Activated CD4-positive, alpha-beta T cell treated with anti-CD3 and anti-CD28 coated beads, Interleukin-2, amount 50 U/mL, for 16 hours (primary cell): ENCODE measurements around the gene PLXNA1.

ENCODE experiments used
- DNase-seq: peaks from one replicate; pipeline ENCODE4 v3.0.0-alpha.2; 2020

PLXNA1 gene

DNA sequence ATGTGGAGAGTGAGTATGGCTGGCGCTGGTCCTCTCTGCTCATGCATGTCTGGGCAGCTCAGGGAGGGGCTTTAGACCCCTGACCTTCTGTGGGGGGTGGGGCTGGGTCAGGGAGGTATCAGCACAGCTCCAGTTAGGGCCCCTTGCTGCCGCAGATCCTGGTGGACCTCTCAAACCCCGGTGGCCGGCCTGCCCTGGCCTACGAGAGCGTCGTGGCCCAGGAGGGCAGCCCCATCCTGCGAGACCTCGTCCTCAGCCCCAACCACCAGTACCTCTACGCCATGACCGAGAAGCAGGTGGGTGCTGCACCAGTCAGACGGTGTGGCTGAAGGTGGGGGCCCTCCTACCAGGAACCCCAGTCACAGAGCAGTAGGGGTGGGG, 20.2 kb downstream of the PLXNA1 start:
- DNase-seq, result no peak

DNA sequence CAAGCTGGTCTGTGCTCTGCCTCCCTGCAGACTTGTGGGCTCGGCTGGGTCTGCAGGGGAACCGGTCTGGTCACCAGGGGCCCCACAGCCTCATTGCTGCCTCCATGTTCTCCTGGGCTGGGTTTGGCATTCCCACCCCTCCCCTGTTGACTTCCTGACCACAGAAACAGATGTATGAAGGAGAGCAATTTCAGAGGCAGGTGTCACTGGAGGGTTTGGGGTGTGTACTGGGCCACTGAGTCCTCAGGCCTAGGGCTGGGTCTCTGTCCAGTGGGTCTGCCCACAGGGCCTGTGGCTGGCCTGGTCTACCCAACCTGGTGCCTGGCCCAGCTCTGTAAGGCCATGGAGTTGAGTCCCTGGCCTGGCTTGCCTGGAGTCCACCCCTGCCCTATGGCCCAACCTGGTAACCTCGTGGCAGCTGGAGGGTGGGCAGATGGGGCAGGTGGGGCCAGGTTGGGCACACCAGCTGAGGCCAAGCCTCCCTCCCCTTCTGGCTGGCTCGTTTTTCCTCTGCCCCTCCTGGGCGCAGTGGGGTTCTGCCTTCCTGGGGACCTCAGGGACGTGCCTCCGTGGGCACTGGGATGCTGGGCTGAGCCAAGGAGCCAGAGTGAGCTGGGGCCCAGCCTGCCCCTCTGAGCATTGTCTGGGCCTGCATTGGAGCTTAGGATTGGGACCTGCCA, 20.8 kb downstream of the PLXNA1 start:
- DNase-seq, result no peak

DNA sequence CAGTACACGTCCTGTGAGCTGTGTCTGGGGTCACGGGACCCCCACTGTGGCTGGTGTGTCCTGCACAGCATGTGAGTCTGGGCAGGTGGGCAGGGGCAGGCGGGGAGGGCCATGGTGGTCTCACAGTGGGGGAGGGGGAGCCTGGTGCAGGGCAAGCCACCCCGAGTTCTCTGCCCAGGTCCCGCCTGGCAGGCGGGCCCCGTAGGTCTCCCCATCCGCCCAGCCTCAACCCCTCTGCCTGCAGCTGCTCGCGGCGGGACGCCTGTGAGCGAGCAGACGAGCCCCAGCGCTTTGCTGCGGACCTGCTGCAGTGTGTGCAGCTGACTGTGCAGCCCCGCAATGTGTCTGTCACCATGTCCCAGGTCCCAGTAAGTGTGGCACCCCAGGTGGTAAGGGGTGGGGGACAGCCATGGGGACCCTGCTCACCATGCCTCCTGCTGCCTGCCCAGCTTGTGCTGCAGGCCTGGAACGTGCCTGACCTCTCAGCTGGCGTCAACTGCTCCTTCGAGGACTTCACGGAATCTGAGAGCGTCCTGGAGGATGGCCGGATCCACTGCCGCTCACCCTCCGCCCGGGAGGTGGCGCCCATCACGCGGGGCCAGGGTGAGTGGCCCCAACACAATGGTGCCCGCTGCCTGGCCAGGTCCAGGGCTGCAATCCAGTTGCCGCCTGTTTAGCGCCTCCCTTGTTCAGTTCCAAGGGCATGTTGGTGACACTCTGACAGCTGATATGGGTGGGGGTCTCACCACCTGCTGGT, 21.9 kb downstream of the PLXNA1 start:
- DNase-seq, result no peak

DNA sequence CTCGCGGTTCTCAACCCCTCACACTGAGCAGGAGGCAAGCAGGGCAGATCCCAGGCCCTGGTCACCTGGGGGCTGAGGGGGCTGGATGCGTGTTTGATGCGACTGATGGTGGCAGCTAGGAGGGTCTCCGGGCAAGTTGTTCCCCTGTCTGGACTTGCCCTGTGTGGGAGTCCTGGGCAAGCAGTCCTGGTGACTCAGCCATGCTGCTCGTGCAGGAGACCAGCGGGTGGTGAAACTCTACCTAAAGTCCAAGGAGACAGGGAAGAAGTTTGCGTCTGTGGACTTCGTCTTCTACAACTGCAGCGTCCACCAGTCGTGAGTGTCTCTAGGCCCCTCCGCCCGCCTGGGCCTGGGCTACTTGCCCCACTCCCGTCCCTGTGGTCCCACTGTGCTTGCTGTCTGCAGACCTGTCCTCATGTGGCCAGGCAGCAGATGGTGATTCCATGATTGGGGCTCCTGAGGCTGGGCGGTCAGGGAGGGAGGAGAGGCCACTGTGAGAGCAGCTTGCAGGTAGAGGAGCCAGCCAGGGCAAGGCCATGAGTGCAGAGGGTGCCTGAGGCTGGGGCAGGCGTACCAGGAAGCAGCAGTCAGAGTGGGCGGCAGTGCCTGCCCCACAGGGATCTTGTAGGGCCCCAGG, 23.1 kb downstream of the PLXNA1 start:
- no peak for DNase-seq

DNA sequence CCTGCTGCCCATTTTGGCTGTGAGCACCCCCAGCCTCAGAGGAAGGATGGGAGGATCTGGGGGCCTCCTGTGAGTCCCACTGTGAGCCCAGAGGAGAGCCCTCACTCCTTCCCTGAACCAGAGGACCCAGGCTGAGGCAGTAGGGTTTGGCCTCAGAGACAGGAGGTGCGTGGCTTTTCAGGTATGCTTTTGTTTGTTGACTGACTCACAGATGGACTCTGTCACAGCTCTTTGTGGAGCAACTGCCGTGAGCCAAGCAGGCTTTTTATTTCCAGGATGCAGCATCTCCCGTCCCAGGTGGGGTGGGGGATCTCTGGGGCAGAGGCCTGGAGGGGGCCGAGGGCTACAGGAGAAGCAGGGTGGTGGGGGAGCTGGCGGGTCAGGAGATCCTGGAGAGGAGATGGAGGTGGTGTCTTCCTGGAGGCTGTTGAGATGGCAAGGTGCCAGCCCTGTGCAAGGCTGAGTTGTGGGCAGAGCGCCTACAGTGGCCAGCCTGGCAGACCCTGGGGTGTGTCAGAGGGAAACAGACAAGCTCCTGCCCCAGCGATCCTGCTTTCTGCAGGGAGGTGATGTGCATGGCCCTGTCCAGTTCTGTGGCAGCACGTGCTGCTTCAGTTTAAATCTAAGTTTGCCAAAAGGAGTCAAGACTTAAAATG, 24.0 kb downstream of the PLXNA1 start:
- no peak for DNase-seq

DNA sequence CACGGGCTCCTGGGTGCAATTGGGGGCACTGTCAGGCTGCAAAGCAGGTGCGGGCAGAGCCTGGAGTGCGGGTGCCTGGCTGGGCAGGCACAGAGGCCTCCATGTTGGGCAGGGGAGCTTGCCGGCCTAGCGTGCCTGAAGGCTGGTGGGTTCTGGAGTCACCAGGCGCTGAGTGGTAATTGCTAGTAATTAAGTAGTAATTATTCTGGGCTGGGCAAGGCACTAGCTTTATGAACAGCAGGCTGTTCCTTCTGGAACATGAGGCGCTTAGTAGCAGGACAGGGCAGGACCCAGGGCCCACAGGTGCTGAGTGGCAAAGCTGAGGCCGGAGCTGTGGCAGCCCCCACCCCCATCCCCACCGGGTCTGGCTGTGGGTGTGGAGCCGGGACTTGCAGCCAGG, 25.3 kb downstream of the PLXNA1 start:
- no peak for DNase-seq

DNA sequence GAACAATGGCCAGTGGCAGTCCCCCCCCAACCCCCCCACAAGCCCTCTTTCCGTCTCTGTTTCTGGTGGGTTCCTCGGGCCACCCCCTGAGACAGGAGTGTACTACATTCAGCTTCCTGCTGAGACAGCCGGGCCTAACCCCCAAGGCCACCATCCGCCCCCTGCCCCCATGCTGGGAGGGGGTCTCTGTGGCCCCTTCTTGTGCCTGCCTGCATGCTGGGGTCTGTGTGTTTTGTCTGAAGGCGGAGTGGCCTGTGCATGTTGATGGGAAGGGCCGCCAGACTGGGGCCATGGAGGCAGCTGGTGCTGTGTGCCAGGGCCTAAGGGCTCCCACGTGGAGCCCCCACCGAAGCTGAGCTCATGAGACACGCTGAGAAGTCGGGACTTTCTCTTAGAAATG, 26.6 kb downstream of the PLXNA1 start:
- DNase-seq, result no peak

DNA sequence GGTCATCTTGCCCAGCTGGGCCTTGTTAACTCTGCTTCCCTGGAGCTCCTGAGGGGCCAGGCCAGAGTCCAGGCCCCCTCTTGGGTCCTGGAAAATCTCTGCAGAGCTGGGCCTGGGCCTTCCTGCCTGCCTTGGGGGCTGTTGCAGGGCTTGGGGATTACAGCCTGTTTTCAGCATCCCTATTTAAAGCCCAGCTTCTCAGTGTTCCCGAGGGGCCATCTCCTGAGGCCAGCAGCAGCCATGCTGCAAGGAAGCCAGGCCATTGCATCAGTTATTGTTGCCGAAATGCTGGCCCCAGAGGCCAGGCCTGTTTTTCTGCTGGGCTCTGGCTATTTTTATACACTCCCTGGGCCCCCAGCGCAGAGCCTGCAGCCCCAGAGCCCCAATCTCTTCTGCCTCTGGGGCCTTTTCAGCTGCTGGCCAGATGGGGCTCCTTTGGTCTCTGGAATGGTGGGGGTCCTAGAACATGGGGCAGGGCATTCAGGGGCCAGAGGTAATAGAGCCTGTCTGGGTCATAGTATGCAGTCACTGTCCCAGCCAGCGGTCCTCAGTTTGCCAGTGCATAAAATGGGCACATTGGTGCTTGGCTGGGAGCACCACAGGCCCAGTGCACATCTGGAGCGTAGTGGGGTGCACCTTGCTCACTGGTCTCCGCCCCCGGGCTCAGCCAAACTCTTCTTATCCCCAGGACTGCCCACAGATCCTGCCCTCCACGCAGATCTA, 28.5 kb downstream of the PLXNA1 start:
- no peak for DNase-seq

DNA sequence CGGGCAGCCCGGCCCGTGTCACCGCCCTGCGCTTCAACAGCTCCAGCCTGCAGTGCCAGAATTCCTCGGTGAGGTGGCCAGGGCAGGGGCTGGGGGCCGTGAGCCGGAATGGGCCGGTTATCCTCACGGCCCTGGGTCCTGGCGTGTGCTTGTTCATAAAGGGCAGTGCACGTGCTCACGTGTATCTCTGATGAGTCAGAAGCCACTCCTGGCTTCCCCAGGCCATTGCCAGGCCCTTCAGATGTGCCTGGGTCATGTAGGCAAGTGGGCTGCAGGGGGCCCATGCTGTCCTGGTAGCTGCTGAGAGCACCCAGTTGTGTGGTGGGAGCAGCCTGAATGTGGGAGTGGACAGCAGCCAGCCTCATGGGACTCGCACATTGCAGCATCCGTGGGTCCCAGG, 29.2 kb downstream of the PLXNA1 start:
- no peak for DNase-seq

DNA sequence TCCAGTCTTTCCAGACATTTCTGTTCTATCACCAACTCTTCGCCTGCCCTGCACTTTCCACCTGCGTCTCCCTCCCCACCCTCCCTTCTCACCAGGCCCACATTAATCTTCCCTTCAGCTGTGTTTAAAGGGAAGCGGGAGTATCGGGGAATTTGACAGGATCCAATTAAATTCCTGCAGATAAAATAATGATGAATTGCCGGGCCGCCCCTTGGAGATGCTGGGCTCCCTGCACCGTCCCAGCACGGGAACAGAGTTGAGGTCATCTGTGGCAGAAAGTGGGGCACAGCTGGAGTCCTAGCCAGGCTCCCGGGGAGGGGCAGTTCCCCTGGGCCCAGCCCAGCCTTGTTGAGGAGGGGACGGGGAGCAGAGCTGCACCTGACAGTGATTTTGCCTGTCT, 30.3 kb downstream of the PLXNA1 start:
- DNase-seq, result no peak

DNA sequence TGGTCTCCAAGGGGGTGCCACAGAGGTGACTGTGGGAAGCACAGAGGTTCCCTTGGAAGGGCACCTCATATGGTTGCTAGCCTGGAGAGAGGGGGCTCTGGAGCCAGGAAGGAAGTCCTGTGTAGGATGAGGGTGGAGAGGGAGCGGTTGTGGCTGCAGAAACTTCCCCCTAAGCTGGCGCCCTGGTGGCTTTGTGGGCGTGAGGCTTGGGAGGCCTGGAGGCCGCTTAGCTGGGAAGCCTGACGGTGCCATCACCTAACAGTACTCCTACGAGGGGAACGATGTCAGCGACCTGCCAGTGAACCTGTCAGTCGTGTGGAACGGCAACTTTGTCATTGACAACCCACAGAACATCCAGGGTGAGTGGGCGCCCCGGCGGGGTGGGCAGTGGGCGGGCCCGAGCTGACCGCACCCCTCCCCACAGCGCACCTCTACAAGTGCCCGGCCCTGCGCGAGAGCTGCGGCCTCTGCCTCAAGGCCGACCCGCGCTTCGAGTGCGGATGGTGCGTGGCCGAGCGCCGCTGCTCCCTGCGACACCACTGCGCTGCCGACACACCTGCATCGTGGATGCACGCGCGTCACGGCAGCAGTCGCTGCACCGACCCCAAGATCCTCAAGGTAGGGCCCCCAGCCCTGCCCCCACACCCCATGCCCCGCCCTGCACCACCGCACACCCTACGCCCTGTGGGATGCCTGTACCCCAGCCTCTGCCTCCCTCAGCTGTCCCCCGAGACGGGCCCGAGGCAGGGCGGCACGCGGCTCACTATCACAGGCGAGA, 31.0 kb downstream of the PLXNA1 start:
- DNase-seq, result no peak

DNA sequence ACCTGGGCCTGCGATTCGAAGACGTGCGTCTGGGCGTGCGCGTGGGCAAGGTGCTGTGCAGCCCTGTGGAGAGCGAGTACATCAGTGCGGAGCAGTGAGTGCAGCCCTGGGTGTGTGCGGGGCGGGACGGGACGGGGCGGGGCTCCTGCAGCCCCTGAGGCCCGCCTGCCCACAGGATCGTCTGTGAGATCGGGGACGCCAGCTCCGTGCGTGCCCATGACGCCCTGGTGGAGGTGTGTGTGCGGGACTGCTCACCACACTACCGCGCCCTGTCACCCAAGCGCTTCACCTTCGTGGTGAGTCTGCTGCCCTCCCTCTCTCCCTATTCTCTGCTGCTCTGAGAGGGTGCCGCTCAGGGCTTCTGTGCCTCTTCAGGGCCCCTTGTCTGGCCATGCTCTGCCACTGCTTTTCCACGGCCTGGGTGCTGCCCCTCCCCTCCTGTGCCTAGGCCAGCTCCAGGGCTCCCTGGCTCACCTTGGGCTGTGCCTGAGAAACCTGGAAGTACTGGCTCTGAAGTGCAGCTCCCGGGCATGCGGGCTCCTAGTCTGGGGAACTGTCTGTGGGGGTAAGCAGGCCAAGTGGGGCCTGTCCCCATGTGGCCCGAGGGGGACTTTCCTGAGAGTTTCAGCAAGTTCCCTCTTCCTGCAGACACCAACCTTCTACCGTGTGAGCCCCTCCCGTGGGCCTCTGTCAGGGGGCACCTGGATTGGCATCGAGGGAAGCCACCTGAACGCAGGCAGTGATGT, 31.8 kb downstream of the PLXNA1 start:
- DNase-seq, result no peak

DNA sequence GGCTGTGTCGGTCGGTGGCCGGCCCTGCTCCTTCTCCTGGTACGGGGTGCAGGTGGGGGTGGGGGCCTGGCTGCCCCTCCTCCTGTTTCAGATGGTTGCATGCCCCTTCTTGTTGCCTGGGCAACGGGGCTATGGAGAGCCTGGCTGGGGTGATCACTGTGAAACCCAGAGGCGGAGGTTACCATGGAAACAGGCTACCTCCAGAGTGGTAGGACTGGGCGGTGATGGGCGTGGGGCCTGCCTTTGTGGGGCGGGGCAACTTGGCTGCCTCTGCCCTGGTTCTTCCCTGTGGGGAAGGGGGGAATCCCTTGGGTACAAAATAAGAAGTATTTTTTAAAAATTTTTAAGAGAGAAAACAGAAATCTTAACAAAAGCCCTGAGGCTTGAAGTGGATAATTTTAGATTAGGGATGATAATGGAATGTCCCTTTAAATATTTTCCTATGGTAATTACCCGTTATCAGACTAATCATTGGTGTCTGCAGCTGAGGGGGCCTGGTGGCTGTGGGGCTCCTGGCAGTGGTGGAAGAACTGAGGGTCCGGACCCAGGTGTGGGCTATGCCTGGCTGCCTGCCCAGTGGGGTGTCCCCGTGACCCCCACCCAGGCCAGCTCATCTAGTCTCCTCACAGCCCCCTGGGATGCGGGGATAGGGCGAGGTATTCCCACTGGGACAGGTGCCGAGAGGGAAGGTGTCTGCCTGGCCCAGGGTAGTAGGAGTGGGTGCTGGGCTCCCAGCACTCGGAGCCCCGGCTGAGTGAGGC, 32.5 kb downstream of the PLXNA1 start:
- peak; percentile 6 for DNase-seq

DNA sequence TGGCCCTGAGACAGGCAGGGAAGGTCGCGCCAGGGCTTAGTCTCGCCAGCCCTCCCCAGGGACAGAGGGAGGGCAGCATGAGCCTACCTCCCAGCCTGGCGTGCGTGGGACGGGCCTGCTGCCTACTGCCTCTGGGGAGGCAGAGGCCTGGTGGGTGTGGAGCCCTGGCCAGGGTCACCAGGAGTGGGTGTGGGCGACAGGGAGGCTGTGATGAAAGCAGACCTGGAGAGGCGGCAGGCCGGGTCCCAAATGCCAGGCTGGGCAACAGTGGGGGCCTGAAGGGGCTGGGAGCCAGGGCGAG, 33.1 kb downstream of the PLXNA1 start:
- DNase-seq, result no peak

DNA sequence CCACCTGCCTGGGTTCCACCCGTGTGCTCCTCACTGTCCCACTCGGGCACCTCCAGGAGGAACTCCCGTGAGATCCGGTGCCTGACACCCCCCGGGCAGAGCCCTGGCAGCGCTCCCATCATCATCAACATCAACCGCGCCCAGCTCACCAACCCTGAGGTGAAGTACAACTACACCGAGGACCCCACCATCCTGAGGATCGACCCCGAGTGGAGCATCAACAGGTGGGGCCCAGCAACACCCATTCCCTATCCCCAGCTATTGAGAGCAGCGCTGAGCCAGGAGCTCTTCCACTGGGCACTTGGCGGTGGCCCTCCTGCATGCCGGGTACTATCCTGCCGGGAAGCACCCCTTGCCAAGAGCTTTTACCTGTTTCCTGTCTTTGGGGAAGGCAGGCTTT, 33.5 kb downstream of the PLXNA1 start:
- no peak for DNase-seq

DNA sequence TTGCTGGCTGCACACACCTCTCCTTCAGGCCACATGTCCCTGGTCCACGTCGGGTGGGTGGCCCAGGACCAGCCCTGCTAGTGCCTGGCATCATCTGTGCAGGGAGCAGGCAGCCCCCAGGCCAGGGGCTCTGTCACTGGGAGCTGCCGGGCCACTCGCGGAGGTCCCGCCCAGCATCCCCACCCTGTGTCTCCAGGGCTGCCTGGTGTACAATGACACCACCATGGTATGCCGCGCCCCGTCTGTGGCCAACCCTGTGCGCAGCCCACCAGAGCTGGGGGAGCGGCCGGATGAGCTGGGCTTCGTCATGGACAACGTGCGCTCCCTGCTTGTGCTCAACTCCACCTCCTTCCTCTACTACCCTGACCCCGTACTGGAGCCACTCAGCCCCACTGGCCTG, 34.3 kb downstream of the PLXNA1 start:
- no peak for DNase-seq

DNA sequence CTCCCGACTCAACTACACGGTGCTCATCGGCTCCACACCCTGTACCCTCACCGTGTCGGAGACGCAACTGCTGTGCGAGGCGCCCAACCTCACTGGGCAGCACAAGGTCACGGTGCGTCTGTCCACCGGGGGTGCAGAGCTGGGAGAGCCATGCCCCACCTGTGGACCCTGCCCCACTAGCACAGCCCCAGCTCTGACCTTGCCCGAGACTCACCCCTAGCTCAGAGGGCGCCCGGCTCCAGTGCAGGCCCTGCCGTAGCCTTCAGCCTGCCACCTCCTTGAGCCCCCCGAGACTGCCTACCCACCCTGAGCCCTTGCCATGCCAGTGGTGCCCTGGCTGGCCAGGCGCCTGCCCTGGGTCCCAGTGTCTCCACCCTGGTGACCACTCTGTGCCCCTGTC, 34.9 kb downstream of the PLXNA1 start:
- DNase-seq, result no peak

DNA sequence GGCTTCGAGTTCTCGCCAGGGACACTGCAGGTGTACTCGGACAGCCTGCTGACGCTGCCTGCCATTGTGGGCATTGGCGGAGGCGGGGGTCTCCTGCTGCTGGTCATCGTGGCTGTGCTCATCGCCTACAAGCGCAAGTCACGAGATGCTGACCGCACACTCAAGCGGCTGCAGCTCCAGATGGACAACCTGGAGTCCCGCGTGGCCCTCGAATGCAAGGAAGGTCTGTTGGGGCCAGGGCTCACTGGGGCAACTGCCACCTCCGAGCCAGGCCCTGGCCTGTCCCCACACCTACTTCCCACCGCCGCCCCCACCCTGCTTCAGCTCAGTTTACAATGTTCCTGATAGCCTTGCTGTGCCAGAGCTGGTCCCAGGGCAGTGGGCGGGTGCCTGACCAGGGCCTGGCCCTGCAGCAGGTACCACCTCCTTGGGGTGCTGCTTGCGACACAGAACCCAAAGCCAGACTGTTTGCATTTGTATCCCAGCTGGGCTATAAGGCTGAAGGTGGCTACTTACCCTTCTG, 35.5 kb downstream of the PLXNA1 start:
- DNase-seq, result no peak

DNA sequence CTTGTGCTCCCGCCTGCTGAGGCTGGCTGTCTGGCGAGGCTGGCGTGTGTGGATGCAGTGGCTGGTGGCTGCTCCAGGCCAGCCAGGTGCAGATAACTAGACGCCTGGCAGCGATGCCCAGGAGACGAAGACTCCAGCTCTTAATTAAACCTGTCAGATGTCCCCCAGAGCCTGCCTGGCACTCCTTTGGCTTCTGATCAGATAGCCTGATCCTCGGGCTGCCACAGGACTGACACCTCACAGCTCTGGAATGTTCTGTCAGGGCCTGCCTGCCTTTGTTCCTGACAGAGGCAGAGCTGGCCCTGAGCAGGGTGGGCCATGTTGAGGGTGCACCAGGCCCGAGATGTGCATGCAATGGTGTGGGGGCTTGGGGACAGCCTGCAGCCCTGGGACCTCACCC, 36.5 kb downstream of the PLXNA1 start:
- DNase-seq, result no peak

DNA sequence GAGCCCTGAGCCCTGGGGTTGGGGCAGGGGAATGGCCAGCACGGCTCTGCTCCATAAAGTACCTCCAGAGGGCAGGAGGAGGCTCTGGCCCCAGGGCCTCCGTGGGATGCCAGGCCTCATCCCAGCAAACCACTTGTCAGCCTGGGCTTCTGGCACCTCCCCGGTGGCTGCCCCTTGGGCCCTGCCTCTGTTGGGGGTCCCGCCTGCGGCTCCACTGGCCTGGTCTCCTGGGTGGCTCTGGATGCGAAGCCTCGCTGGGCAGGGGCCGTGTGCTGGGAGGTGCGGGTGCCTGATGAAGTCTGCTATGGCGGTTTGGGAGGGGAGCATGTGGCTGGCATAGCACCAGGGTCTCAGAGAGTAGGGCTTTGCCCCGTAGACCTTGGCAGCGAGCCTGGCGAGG, 37.6 kb downstream of the PLXNA1 start:
- DNase-seq, result no peak

DNA sequence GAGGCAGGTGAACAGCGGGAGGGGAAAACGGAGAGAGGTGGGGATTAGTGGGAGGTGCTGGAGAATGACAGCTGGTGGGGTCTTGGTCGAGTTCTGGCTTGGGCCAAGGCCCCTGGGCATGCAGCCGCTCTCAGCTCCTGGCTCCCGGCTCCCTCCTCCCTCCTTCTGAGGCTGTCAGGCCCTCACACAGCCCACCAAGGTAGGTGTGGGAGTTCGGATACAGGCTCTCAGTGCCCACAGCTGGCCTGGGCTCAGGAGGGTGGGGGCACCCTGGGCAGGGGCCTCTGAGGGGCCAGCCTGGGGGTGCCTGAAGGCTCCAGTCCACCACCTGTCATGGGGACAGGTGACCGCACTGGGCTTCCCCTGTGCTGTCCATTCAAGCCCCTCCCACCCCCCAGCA, 39.9 kb downstream of the PLXNA1 start:
- no peak for DNase-seq
